B cell (primary cell): ENCODE data around the gene SULT1C4. TPM values are rescaled to one million over a fixed set of nuclear protein-coding genes. Genes with fewer than 3 reads are reported as not detected.
"Not testable (repeated sequence)": the region's sequence is repeated elsewhere in the genome, so short reads cannot be mapped to it uniquely, and the experiment has no call there.

Source experiments
- ATAC-seq: fragments of 200-7000 bp; cut with Tn5 transposase; one replicate; pipeline ENCODE4 v1.10.0; 2021; ENCODE audit warnings: low read depth, mild to moderate bottlenecking, moderate number of reproducible peaks, moderate library complexity
- CTCF ChIA-PET: fragments of 350-600 bp; sonication (Branson Sonifier 250); formaldehyde crosslinking; loops from one replicate; lab custom pipeline; 2021; ENCODE audit warnings: antibody characterized with exemption, inconsistent platforms; lab: Charles Lee
- POLR2A ChIA-PET: fragments of 350-600 bp; sonication (Branson Sonifier 250); formaldehyde crosslinking; loops from one replicate; lab custom pipeline; 2021; ENCODE audit warnings: antibody characterized with exemption; lab: Charles Lee
- DNase-seq: peaks from one replicate; pipeline ENCODE4 v3.0.0; 2013
- H2AFZ ChIP-seq: 2 replicates; pipeline ENCODE4 v1.6.1; 2012; ENCODE audit warnings: mild to moderate bottlenecking, low read depth, low read length; ENCODE audit not compliant: insufficient read depth, poor library complexity, severe bottlenecking
- H3K27ac ChIP-seq, 2 donors: 1 replicate in 1 of 2; 2 replicates in 1 of 2; pipeline ENCODE4 v1.5.1; 2012 to 2013; ENCODE audit warnings: low read length in 2 of 2, mild to moderate bottlenecking in 2 of 2, moderate library complexity in 1 of 2
- H3K27me3 ChIP-seq, 4 experiments: fragments of 200-600 bp in 1 of 4; sonication (generic) in 1 of 4; replicated peaks in 1 of 4; 1 replicate in 2 of 4; 2 replicates in 2 of 4; pipeline versions ENCODE4 v1.6.1 to v1.7.0; 2013 to 2016; ENCODE audit warnings: low read length in 3 of 4, mild to moderate bottlenecking in 2 of 4, mixed read lengths in 1 of 4, moderate library complexity in 1 of 4; ENCODE audit not compliant: insufficient read depth in 4 of 4, control insufficient read depth in 3 of 4; ENCODE audit errors: control extremely low read depth in 1 of 4
- H3K36me3 ChIP-seq, 2 experiments: replicated peaks in 1 of 2; 1 replicate in 1 of 2; 2 replicates in 1 of 2; pipeline versions ENCODE4 v1.6.1 to v1.7.1; 2013; ENCODE audit warnings: low read length in 1 of 2; ENCODE audit not compliant: insufficient read depth in 2 of 2, control insufficient read depth in 1 of 2; ENCODE audit errors: control extremely low read depth in 1 of 2, extremely low read depth in 1 of 2
- H3K4me1 ChIP-seq, 2 donors: fragments of 200-600 bp in 1 of 2; sonication (generic) in 1 of 2; 1 replicate in 1 of 2; 2 replicates in 1 of 2; pipeline versions ENCODE4 v1.5.1 to v1.6.1; 2013 to 2017; ENCODE audit warnings: low read length in 2 of 2; ENCODE audit not compliant: control insufficient read depth in 2 of 2, insufficient read depth in 2 of 2
- H3K4me2 ChIP-seq: replicated peaks from 2 replicates; pipeline ENCODE3; 2012; ENCODE audit warnings: mild to moderate bottlenecking, low read depth, low read length; ENCODE audit not compliant: poor library complexity, severe bottlenecking
- H3K4me3 ChIP-seq, 5 experiments: fragments of 200-600 bp in 1 of 5; sonication (generic) in 1 of 5; 1 replicate in 3 of 5; 2 replicates in 2 of 5; pipeline versions ENCODE4 v1.5.1 to v1.7.0; 2011 to 2016; ENCODE audit warnings: low read length in 4 of 5, mild to moderate bottlenecking in 4 of 5, low read depth in 2 of 5, control low read depth in 1 of 5, moderate library complexity in 1 of 5; ENCODE audit not compliant: insufficient read depth in 1 of 5; ENCODE audit errors: control extremely low read depth in 1 of 5, extremely low read depth in 1 of 5
- H3K79me2 ChIP-seq: fragments of 200-600 bp; sonication (generic); one replicate; pipeline ENCODE4 v1.6.0; 2016; ENCODE audit warnings: low read length; ENCODE audit not compliant: control insufficient read depth, insufficient read depth
- H3K9ac ChIP-seq: fragments of 200-600 bp; sonication (generic); 2 replicates; pipeline ENCODE4 v1.6.1; 2017; ENCODE audit warnings: mild to moderate bottlenecking, low read length, moderate library complexity
- H3K9me3 ChIP-seq, 3 donors: one replicate each; pipeline versions ENCODE4 v1.6.1 to v1.7.1; 2013; ENCODE audit warnings: low read length in 2 of 3; ENCODE audit not compliant: control insufficient read depth in 2 of 3, insufficient read depth in 1 of 3; ENCODE audit errors: control extremely low read depth in 1 of 3
- H4K20me1 ChIP-seq: 2 replicates; pipeline ENCODE4 v1.6.0; 2012; ENCODE audit warnings: mild to moderate bottlenecking, low read length; ENCODE audit not compliant: insufficient read depth, control insufficient read depth, poor library complexity, severe bottlenecking
- H3K27ac Mint-ChIP-seq: one replicate; pipeline ENCODE4 v1.8.0; 2021; ENCODE audit warnings: mixed read lengths
- H3K27me3 Mint-ChIP-seq: one replicate; pipeline ENCODE4 v1.8.0; 2021; ENCODE audit warnings: mixed read lengths
- H3K4me1 Mint-ChIP-seq: one replicate; pipeline ENCODE4 v1.8.0; 2021; ENCODE audit warnings: mixed read lengths
- H3K4me3 Mint-ChIP-seq: one replicate; pipeline ENCODE4 v1.8.0; 2021; ENCODE audit warnings: mixed read lengths
- H3K9me3 Mint-ChIP-seq: one replicate; pipeline ENCODE4 v1.8.0; 2022; ENCODE audit warnings: mixed read lengths; ENCODE audit not compliant: insufficient read depth
- EZH2 ChIP-seq: IDR thresholded peaks from 2 replicates; pipeline ENCODE4 v1.6.1; 2012; ENCODE audit warnings: borderline replicate concordance, low read depth, mild to moderate bottlenecking, moderate library complexity, low read length; ENCODE audit not compliant: insufficient read depth, poor library complexity, severe bottlenecking
- WGBS: methylation state at CpG from one replicate; pipeline ENCODE4 v1.1.5; 2013; ENCODE audit warnings: missing lambda C conversion rate; ENCODE audit not compliant: insufficient coverage; 5-methylcytosine and 5-hydroxymethylcytosine counted together
- intact Hi-C: fragments of 100-400 bp; cut with micrococcal nuclease; formaldehyde crosslinking; loops from one replicate; pipeline ENCODE4 v1.10.0; 2022
- polyA plus RNA-seq: library from polyadenylated mRNA; depleted of rRNA; stranded (reverse); fragments of >200 nt; gene quantifications from 2 replicates; pipeline ENCODE4 v1.2.3, GENCODE V29; 2012
- small RNA-seq: library from RNA; depleted of rRNA; stranded (forward); fragments of <200 nt; gene quantifications from one replicate; pipeline ENCODE3, GENCODE V24; 2012; ENCODE audit warnings: low replicate concordance, low read depth; ENCODE audit not compliant: insufficient read length
- total RNA-seq, 2 donors: library from RNA; stranded (reverse); fragments of 120-200 nt in 1 of 2; gene quantifications; 1 replicate in 1 of 2; 2 replicates in 1 of 2; pipeline versions ENCODE4 v1.2.3 to v1.2.4, GENCODE V29; 2013 to 2022
- TF ChIP-seq, protein P1 (sequence below): fragments of 200-600 bp; IDR thresholded peaks from one replicate; pipeline ENCODE4 v1.8.0; 2022; ENCODE audit warnings: antibody characterized with exemption, mild to moderate bottlenecking

SULT1C4 gene
- total and polyA plus RNA-seq, 2 donors (not counting 1 experiment from before 2014, with no cell fraction given), result not detected

DNA sequence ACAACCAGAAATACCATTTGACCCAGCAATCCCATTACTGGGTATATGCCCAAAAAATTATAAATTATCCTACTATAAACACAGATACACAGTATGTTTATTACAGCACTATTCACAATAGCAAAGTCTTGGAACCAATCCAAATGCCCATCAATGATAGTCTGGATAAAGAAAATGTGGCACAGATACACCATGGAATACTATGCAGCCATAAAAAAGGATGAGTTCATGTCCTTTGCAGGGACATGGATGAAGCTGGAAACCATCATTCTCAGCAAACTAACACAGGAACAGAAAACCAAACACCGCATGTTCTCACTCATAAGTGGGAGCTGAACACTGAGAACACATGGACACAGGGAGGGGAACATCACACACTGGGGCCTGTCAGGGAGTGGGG lies 57.8 kb downstream of the SULT1C4 start:
- H3K27me3 Mint-ChIP-seq, H3K27ac Mint-ChIP-seq, H3K9me3 ChIP-seq, H2AFZ ChIP-seq, CTCF ChIA-PET, H3K9me3 Mint-ChIP-seq, H3K4me3 ChIP-seq, POLR2A ChIA-PET, H3K4me3 Mint-ChIP-seq, H3K9ac ChIP-seq, H3K36me3 ChIP-seq, H4K20me1 ChIP-seq, H3K4me2 ChIP-seq, H3K4me1 ChIP-seq, H3K79me2 ChIP-seq, H3K27me3 ChIP-seq, ATAC-seq, H3K4me1 Mint-ChIP-seq, DNase-seq, intact Hi-C loops, H3K27ac ChIP-seq: not testable (repeated sequence)
- WGBS, result no CpG with 5 or more reads among the region's 1 CpG

DNA sequence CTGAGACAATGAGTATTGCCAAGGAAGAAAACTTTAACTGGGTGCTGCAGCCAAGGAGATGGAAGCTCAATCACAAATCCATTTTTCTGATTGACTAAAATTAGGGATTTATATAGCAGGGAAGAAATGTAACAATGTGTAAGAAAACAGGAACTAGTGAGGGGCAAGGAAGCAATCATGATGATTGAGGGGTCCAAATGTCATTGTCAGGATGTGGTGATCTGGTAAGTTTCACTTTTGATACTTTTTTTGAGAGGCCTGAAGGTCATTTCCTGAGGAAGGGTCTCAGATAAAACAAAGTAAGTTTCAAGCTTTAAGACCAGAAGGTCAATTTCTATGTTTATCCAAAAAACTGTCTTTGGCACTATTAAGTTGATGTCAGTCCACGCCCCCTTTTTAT lies 59.2 kb downstream of the SULT1C4 start:
- no peak overlapping the region for H3K4me3 Mint-ChIP-seq
- H3K4me1 Mint-ChIP-seq, result peaks cover 8% of the 10 kb centered on the region
- POLR2A ChIA-PET, result no interaction called here

More for the DNA sequence above, 59.2 kb downstream of the SULT1C4 start:
- 100% methylated on average over 1 of the region's 1 CpG for WGBS
- Histone ChIP-seq H3K27ac (no peak overlapping the region), H3K9me3 (no peaks in the 10 kb centered on the region), H3K79me2 (no peaks in the 10 kb centered on the region), H4K20me1 (no peaks in the 10 kb centered on the region), H3K4me2 (no peak overlapping the region), H3K9ac (no peak overlapping the region), H3K4me3 (no peak overlapping the region), H3K36me3 (no peaks in the 10 kb centered on the region), H3K4me1 (no peaks in the 10 kb centered on the region), H3K27me3 (no peaks in the 10 kb centered on the region), H2AFZ (no peak overlapping the region)
- DNase-seq (no peak), ATAC-seq (no peak)
- Mint-ChIP-seq H3K9me3 (no peaks in the 10 kb centered on the region), H3K27me3 (peaks cover 3% of the 10 kb centered on the region), H3K27ac (no peak overlapping the region)
- intact Hi-C loops, result no loop called here
- CTCF ChIA-PET, result no interaction called here
- TF ChIP-seq EZH2, result no peak
- TF ChIP-seq, protein P1, sequence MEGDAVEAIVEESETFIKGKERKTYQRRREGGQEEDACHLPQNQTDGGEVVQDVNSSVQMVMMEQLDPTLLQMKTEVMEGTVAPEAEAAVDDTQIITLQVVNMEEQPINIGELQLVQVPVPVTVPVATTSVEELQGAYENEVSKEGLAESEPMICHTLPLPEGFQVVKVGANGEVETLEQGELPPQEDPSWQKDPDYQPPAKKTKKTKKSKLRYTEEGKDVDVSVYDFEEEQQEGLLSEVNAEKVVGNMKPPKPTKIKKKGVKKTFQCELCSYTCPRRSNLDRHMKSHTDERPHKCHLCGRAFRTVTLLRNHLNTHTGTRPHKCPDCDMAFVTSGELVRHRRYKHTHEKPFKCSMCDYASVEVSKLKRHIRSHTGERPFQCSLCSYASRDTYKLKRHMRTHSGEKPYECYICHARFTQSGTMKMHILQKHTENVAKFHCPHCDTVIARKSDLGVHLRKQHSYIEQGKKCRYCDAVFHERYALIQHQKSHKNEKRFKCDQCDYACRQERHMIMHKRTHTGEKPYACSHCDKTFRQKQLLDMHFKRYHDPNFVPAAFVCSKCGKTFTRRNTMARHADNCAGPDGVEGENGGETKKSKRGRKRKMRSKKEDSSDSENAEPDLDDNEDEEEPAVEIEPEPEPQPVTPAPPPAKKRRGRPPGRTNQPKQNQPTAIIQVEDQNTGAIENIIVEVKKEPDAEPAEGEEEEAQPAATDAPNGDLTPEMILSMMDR, result no peak

Small RNAs within 50 kb of the gene (small RNA-seq; reads per million reads assigned to genes)
- not detected for gene SMIM12P1

Other genes with a start within 250 kb of the SULT1C4 start
- gene SULT1C3, start 138.0 kb upstream of the SULT1C4 start, total RNA-seq, result not detected in 2 replicates
- gene SULT1C3, start 138.0 kb upstream of the SULT1C4 start, polyA plus RNA-seq, result not detected in 2 replicates
- gene SULT1C2, start 89.1 kb upstream of the SULT1C4 start, total RNA-seq, result not detected in 2 replicates
- gene SULT1C2, start 89.1 kb upstream of the SULT1C4 start, polyA plus RNA-seq, result not detected in 2 replicates
- 87.9 and 97.3 TPM in 2 replicates for gene GCC2, start 71.3 kb downstream of the SULT1C4 start, total RNA-seq
- gene GCC2, start 71.3 kb downstream of the SULT1C4 start, polyA plus RNA-seq, result 12.3 and 12.5 TPM in 2 replicates
- 22.1 and 26.2 TPM in 2 replicates for gene LIMS1, start 156.5 kb downstream of the SULT1C4 start, total RNA-seq
- 13.6 and 14.0 TPM in 2 replicates for gene LIMS1, start 156.5 kb downstream of the SULT1C4 start, polyA plus RNA-seq